Measurements from ENCODE around the gene MAD1L1. TPM values are rescaled to one million over a fixed set of nuclear protein-coding genes. Genes with fewer than 3 reads are reported as not detected.

MAD1L1 gene
- polyA plus RNA-seq, 1 experiment, result 32.0 TPM

DNA sequence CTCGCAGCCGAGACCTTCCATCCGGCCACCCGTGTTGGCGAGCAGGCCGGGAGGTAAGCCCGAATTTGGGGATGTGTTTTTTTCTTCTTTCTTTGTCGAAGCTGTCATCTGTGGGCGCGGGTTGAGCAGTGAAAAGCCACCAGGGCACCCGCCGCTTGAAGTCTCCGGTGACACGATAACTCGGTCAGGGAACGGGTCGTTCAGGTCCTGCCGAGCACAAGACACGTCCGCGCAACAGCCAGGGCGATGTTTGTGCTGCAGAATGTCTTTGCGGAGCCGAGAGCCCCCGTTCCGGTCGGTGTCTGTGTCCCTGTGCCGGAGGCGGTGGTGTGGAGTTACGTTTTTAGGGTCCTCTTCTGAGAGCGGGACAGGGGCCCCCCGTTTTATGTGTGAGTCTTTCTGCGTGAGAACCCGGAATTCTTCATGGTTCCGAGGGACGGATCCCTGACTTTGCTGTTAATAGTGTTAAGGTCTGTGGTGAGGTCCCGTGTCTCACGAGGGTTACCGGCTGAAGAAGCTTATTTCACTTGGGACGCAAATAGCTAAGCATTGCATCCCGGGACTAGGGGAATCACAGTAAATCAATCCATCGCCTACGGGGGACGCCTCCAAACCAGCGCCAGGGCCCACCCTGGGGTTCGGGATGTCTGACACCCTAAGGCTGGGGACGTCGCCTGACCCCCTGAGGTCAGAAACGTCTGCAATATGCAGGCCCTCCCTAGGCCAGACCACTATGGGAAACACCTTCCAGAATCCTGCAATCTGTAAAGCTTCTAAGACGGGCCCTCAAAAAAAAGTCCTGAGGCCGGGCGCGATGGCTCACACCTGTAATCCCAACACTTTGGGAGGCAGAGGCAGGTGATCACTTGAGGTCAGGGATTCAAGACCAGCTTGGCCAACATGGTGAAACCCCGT is 463.2 kb downstream of the MAD1L1 start:
- POLR2A ChIA-PET, result no interaction called here

GRCh38 chr7:1768832-1769231 is 463.9 kb downstream of the MAD1L1 start:
- no peaks in the 10 kb centered on the region for H3K27me3 ChIP-seq (ENCODE audit: control insufficient read depth, insufficient read depth, low read length)
- H3K36me3 ChIP-seq (ENCODE audit: control insufficient read depth, insufficient read depth, low read length), result no peaks in the 10 kb centered on the region
- no peak overlapping the region for H3K4me3 ChIP-seq (ENCODE audit: low read depth, low read length)
- DNase-seq (ENCODE audit: low read depth), result no peak
- TF ChIP-seq, protein P1, sequence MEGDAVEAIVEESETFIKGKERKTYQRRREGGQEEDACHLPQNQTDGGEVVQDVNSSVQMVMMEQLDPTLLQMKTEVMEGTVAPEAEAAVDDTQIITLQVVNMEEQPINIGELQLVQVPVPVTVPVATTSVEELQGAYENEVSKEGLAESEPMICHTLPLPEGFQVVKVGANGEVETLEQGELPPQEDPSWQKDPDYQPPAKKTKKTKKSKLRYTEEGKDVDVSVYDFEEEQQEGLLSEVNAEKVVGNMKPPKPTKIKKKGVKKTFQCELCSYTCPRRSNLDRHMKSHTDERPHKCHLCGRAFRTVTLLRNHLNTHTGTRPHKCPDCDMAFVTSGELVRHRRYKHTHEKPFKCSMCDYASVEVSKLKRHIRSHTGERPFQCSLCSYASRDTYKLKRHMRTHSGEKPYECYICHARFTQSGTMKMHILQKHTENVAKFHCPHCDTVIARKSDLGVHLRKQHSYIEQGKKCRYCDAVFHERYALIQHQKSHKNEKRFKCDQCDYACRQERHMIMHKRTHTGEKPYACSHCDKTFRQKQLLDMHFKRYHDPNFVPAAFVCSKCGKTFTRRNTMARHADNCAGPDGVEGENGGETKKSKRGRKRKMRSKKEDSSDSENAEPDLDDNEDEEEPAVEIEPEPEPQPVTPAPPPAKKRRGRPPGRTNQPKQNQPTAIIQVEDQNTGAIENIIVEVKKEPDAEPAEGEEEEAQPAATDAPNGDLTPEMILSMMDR (IDR thresholded peaks at IDR 0.05; ENCODE audit: insufficient read depth, low read depth, low read length), result no peak
- POLR2A ChIA-PET, result no interaction called here
- CTCF ChIA-PET, result interaction anchor here (0.7 kb wide), 1 partner anchor 11 kb away, joined by 3 read pairs; no protein-coding TSS in a partner anchor

More for the DNA sequence above, 463.2 kb downstream of the MAD1L1 start:
- CTCF ChIA-PET, result no interaction called here
- no peaks in the 10 kb centered on the region for H3K36me3 ChIP-seq (ENCODE audit: control insufficient read depth, insufficient read depth, low read length)
- no peak for DNase-seq (ENCODE audit: low read depth)
- H3K27me3 ChIP-seq (ENCODE audit: control insufficient read depth, insufficient read depth, low read length), result no peaks in the 10 kb centered on the region
- H3K4me3 ChIP-seq (ENCODE audit: low read depth, low read length), result no peak overlapping the region
- TF ChIP-seq, protein P1 (IDR thresholded peaks at IDR 0.05; ENCODE audit: insufficient read depth, low read depth, low read length), result no peak

GRCh38 chr7:1767524-1767923 is 465.2 kb downstream of the MAD1L1 start:
- H3K4me3 ChIP-seq (ENCODE audit: low read depth, low read length), result no peak overlapping the region
- DNase-seq (ENCODE audit: low read depth), result no peak
- POLR2A ChIA-PET, result no interaction called here
- H3K36me3 ChIP-seq (ENCODE audit: control insufficient read depth, insufficient read depth, low read length), result no peaks in the 10 kb centered on the region
- TF ChIP-seq, protein P1 (IDR thresholded peaks at IDR 0.05; ENCODE audit: insufficient read depth, low read depth, low read length), result no peak
- CTCF ChIA-PET, result interaction anchor here (0.7 kb wide), 2 partner anchors 12 to 154 kb away, joined by 3 read pairs; no protein-coding TSS in a partner anchor
- H3K27me3 ChIP-seq (ENCODE audit: control insufficient read depth, insufficient read depth, low read length), result no peaks in the 10 kb centered on the region

Small RNA genes within 50 kb of the gene (small RNA-seq; reads per million reads assigned to genes)
- not detected for gene MIR4655 (ENCODE audit: insufficient read length, low read depth, low replicate concordance)

Other genes with a start within 250 kb of the MAD1L1 start
- gene MRM2, start 9.3 kb upstream of the MAD1L1 start, polyA plus RNA-seq (2011; rRNA removed), result 16.3 and 27.3 TPM in 2 replicates
- 19.3 and 22.0 TPM in 2 replicates for gene NUDT1, start 9.3 kb upstream of the MAD1L1 start, polyA plus RNA-seq (2011; rRNA removed)
- 36.9 and 62.1 TPM in 2 replicates for gene SNX8, start 81.5 kb upstream of the MAD1L1 start, polyA plus RNA-seq (2011; rRNA removed)
- gene EIF3B, start 121.9 kb upstream of the MAD1L1 start, polyA plus RNA-seq (2011; rRNA removed), result 92.7 and 106 TPM in 2 replicates
- 8.6 and 18.4 TPM in 2 replicates for gene CHST12, start 170.7 kb upstream of the MAD1L1 start, polyA plus RNA-seq (2011; rRNA removed)
- not detected in 2 replicates for gene GRIFIN, start 243.5 kb upstream of the MAD1L1 start, polyA plus RNA-seq (2011; rRNA removed)